ENCODE measurements around the gene FMNL2. TPM values are rescaled to one million over a fixed set of nuclear protein-coding genes. Genes with fewer than 3 reads are reported as not detected.

The FMNL2 gene
- total RNA-seq, 1 experiment from 2014 or later, result 33.6 TPM

GRCh38 chr2:152447897-152448296, 112.9 kb downstream of the FMNL2 start:
- ATAC-seq (no peak), DNase-seq (ENCODE audit: low read depth, low spot score) (no peak)
- in situ Hi-C loops (cut with HindIII; ENCODE audit: low pct_unique_long_range_greater_than_20kb, low sequenced_read_pairs), result no loop called here
- H3K4me1 ChIP-seq (ENCODE audit: control insufficient read depth, insufficient read depth, low read length), result peaks cover 7% of the 10 kb centered on the region; the same call in 1 of the 2 replicates
- BruUV-seq (replicated peaks), result no TSS peak
- H3K27ac ChIP-seq (ENCODE audit: low read length), result no peak overlapping the region
- intact Hi-C loops (cut with micrococcal nuclease; ENCODE audit: unreplicated experiment), result no loop called here
- POLR2A ChIA-PET, result no interaction called here
- H3K4me3 ChIP-seq (ENCODE audit: low read depth in 2 of 2, low read length in 2 of 2), result no peak overlapping the region
- no peaks in the 10 kb centered on the region for H3K27me3 ChIP-seq (ENCODE audit: control insufficient read depth, insufficient read depth, low read length)
- H3K36me3 ChIP-seq (ENCODE audit: control insufficient read depth, insufficient read depth, low read length), result no peaks in the 10 kb centered on the region
- TF ChIP-seq POLR2AphosphoS5 (IDR thresholded peaks at IDR 0.05; ENCODE audit: low read depth, low read length), result no peak
- TF ChIP-seq, protein P1, sequence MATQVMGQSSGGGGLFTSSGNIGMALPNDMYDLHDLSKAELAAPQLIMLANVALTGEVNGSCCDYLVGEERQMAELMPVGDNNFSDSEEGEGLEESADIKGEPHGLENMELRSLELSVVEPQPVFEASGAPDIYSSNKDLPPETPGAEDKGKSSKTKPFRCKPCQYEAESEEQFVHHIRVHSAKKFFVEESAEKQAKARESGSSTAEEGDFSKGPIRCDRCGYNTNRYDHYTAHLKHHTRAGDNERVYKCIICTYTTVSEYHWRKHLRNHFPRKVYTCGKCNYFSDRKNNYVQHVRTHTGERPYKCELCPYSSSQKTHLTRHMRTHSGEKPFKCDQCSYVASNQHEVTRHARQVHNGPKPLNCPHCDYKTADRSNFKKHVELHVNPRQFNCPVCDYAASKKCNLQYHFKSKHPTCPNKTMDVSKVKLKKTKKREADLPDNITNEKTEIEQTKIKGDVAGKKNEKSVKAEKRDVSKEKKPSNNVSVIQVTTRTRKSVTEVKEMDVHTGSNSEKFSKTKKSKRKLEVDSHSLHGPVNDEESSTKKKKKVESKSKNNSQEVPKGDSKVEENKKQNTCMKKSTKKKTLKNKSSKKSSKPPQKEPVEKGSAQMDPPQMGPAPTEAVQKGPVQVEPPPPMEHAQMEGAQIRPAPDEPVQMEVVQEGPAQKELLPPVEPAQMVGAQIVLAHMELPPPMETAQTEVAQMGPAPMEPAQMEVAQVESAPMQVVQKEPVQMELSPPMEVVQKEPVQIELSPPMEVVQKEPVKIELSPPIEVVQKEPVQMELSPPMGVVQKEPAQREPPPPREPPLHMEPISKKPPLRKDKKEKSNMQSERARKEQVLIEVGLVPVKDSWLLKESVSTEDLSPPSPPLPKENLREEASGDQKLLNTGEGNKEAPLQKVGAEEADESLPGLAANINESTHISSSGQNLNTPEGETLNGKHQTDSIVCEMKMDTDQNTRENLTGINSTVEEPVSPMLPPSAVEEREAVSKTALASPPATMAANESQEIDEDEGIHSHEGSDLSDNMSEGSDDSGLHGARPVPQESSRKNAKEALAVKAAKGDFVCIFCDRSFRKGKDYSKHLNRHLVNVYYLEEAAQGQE (IDR thresholded peaks at IDR 0.05; ENCODE audit: insufficient read depth in 1 of 2, low read depth in 2 of 2, low read length in 1 of 2), result no peak
- no peak for TF ChIP-seq SIN3A (IDR thresholded peaks at IDR 0.05; ENCODE audit: borderline replicate concordance, insufficient read depth, low read depth, low read length)
- TF ChIP-seq, protein P2, sequence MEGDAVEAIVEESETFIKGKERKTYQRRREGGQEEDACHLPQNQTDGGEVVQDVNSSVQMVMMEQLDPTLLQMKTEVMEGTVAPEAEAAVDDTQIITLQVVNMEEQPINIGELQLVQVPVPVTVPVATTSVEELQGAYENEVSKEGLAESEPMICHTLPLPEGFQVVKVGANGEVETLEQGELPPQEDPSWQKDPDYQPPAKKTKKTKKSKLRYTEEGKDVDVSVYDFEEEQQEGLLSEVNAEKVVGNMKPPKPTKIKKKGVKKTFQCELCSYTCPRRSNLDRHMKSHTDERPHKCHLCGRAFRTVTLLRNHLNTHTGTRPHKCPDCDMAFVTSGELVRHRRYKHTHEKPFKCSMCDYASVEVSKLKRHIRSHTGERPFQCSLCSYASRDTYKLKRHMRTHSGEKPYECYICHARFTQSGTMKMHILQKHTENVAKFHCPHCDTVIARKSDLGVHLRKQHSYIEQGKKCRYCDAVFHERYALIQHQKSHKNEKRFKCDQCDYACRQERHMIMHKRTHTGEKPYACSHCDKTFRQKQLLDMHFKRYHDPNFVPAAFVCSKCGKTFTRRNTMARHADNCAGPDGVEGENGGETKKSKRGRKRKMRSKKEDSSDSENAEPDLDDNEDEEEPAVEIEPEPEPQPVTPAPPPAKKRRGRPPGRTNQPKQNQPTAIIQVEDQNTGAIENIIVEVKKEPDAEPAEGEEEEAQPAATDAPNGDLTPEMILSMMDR (IDR thresholded peaks at IDR 0.05), result no peak
- no peak for TF ChIP-seq TCF7L2 (IDR thresholded peaks at IDR 0.05; ENCODE audit: low read depth, low read length)
- CTCF ChIA-PET, result no interaction called here
- no peaks in the 10 kb centered on the region for H3K9me3 ChIP-seq (ENCODE audit: control insufficient read depth, insufficient read depth, low read depth, low read length)

GRCh38 chr2:152448606-152449005, 113.6 kb downstream of the FMNL2 start:
- ATAC-seq, result no peak
- intact Hi-C loops (cut with micrococcal nuclease; ENCODE audit: unreplicated experiment), result no loop called here

More at GRCh38 chr2:152448606-152449005, 113.6 kb downstream of the FMNL2 start:
- POLR2A ChIA-PET, result no interaction called here
- TF ChIP-seq SIN3A (IDR thresholded peaks at IDR 0.05; ENCODE audit: borderline replicate concordance, insufficient read depth, low read depth, low read length) (no peak), POLR2AphosphoS5 (IDR thresholded peaks at IDR 0.05; ENCODE audit: low read depth, low read length) (no peak), TCF7L2 (IDR thresholded peaks at IDR 0.05; ENCODE audit: low read depth, low read length) (no peak)
- TF ChIP-seq, protein P2 (IDR thresholded peaks at IDR 0.05), result no peak
- TF ChIP-seq, protein P1 (IDR thresholded peaks at IDR 0.05; ENCODE audit: insufficient read depth in 1 of 2, low read depth in 2 of 2, low read length in 1 of 2), result no peak
- TSS peak; percentile 42 for BruUV-seq (replicated peaks)
- H3K4me3 ChIP-seq (ENCODE audit: low read depth in 2 of 2, low read length in 2 of 2), result no peak overlapping the region
- H3K27me3 ChIP-seq (ENCODE audit: control insufficient read depth, insufficient read depth, low read length), result no peaks in the 10 kb centered on the region
- peaks cover 7% of the 10 kb centered on the region; the same call in 1 of the 2 replicates for H3K4me1 ChIP-seq (ENCODE audit: control insufficient read depth, insufficient read depth, low read length)
- in situ Hi-C loops (cut with HindIII; ENCODE audit: low pct_unique_long_range_greater_than_20kb, low sequenced_read_pairs), result no loop called here
- H3K9me3 ChIP-seq (ENCODE audit: control insufficient read depth, insufficient read depth, low read depth, low read length), result no peaks in the 10 kb centered on the region
- no peak overlapping the region for H3K27ac ChIP-seq (ENCODE audit: low read length)
- CTCF ChIA-PET, result no interaction called here
- no peaks in the 10 kb centered on the region for H3K36me3 ChIP-seq (ENCODE audit: control insufficient read depth, insufficient read depth, low read length)
- DNase-seq (ENCODE audit: low read depth, low spot score), result no peak

Measured in Panc1 (cell line).